ENCODE measurements around the gene LMNTD1. TPM values are rescaled to one million over a fixed set of nuclear protein-coding genes. Genes with fewer than 3 reads are reported as not detected.

The LMNTD1 gene
- total and polyA plus RNA-seq, 10 of the 15 experiments (the other 5 are each of a cell fraction or from before 2014, with no cell fraction given): not detected

DNA sequence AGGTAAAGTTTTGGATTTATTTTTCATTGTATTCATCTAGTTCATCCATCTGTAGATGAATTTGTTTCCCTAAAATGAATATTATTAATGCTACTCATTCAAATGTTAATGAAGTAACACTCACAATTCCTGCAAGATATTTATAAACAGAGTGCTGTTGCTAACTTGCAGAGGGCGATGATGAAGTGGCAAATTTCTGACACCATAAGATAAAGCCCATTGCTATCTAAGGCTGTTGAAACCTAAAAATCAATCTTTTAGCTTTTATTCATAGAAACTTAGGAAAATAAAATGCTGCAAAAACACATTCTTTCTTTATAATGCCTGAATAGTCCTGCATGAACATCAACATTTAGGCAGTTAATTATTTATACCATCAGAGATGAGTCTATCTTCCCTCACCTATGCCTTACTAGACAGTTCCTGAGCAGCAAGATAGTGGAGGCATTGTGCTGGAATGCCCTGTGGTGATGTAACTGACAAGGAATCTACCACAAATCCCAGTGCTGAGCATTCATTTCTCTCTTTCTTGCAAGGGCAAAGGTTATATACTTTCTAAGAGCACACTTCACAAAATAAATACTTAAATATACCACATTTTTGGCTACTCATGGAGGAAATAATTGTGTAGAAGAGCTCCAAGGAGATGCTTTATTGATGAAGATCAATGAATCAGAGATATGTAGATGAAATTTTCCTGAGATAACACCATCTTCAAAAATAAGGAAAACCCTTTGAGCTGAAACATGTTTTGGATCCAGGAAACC is 57.6 kb downstream of the LMNTD1 start (continued):
- TF ChIP-seq, protein P1, sequence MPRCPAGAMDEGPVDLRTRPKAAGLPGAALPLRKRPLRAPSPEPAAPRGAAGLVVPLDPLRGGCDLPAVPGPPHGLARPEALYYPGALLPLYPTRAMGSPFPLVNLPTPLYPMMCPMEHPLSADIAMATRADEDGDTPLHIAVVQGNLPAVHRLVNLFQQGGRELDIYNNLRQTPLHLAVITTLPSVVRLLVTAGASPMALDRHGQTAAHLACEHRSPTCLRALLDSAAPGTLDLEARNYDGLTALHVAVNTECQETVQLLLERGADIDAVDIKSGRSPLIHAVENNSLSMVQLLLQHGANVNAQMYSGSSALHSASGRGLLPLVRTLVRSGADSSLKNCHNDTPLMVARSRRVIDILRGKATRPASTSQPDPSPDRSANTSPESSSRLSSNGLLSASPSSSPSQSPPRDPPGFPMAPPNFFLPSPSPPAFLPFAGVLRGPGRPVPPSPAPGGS (IDR thresholded peaks at IDR 0.05; ENCODE audit: borderline replicate concordance, insufficient read depth, low read depth, low read length, poor library complexity, severe bottlenecking): no peak
- no peak for TF ChIP-seq SMAD1 (IDR thresholded peaks at IDR 0.05; ENCODE audit: low read depth, partially characterized antibody)
- no peak for TF ChIP-seq SIX5 (IDR thresholded peaks at IDR 0.05; ENCODE audit: low read depth, low read length, severe bottlenecking)
- TF ChIP-seq BCL11A (IDR thresholded peaks at IDR 0.05; ENCODE audit: low read depth, low read length): no peak
- TF ChIP-seq SREBF1 (IDR thresholded peaks at IDR 0.05; ENCODE audit: low read length): no peak

DNA sequence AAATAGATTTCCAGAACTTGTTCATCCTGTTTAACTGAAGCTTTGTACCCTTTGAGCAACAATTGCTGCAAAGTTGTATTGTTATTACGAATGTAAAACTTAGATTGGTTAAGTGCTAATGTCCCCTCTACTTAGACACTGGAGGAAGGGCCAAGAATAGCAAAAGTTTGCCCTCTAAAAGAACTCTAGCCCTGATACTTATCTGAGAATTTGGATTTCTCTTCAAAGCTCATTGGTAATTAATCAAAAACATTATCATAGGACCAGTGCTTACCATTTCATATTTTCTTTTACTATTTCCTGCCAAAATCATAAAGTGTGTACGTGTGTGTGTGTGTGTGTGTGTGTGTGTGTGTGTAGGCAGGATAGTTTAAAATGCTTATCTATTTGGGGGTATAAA is 58.2 kb downstream of the LMNTD1 start:
- in situ Hi-C loops (cut with MboI): no loop called here
- H3K27me3 ChIP-seq (replicated peaks in 1 of 2; ENCODE audit: control insufficient read depth in 2 of 2, insufficient read depth in 2 of 2, low read length in 1 of 2): no peaks in the 10 kb centered on the region; a peak in 1 of 4 replicates
- no peak overlapping the region for H3K4me3 ChIP-seq
- ATAC-seq (no peak), DNase-seq (ENCODE audit: low read depth, low spot score) (no peak), FAIRE-seq (peak; percentile 41)
- H3K9ac ChIP-seq (ENCODE audit: control insufficient read depth, insufficient read depth, low read length): no peak overlapping the region
- no peak overlapping the region for H3K27ac ChIP-seq (ENCODE audit: control insufficient read depth, insufficient read depth)
- TF ChIP-seq EED (IDR thresholded peaks at IDR 0.05; ENCODE audit: low read depth) (no peak), ETV6 (conservative IDR thresholded peaks at IDR 0.05 in 1 of 2, IDR thresholded peaks at IDR 0.05 in 1 of 2; ENCODE audit: borderline replicate concordance in 1 of 2, low read depth in 1 of 2) (no peak), SMAD1 (IDR thresholded peaks at IDR 0.05; ENCODE audit: low read depth, partially characterized antibody) (no peak), MYB (IDR thresholded peaks at IDR 0.05; ENCODE audit: borderline replicate concordance, low read depth, low read length) (no peak)
- RAD21 ChIA-PET (ENCODE audit: unreplicated experiment): no interaction called here
- H3K36me3 ChIP-seq (ENCODE audit: control insufficient read depth in 2 of 2, insufficient read depth in 2 of 2, low read length in 1 of 2): no peaks in the 10 kb centered on the region
- H3K4me1 ChIP-seq (ENCODE audit: control insufficient read depth, insufficient read depth, low read length): no peaks in the 10 kb centered on the region
- intact Hi-C loops (cut with micrococcal nuclease; ENCODE audit: unreplicated experiment): no loop called here
- H2AFZ ChIP-seq (ENCODE audit: control insufficient read depth, low read depth, low read length): no peak overlapping the region
- H4K20me1 ChIP-seq (ENCODE audit: control insufficient read depth, insufficient read depth): no peaks in the 10 kb centered on the region
- H3K79me2 ChIP-seq (ENCODE audit: control insufficient read depth, insufficient read depth, low read length): no peaks in the 10 kb centered on the region
- 0% methylated on average over 2 of the region's 2 CpGs for WGBS (ENCODE audit: insufficient coverage, insufficient replicate concordance, low lambda C conversion rate, missing lambda C conversion rate)
- POLR2A ChIA-PET: no interaction called here
- H3K9me3 ChIP-seq (replicated peaks; ENCODE audit: control insufficient read depth, insufficient read depth, low read length): no peaks in the 10 kb centered on the region
- no peak overlapping the region for H3K4me2 ChIP-seq (ENCODE audit: control insufficient read depth, insufficient read depth)
- no TSS peak for BruUV-seq (replicated peaks)
- SMC1A ChIA-PET (ENCODE audit: uncharacterized antibody, unreplicated experiment): interaction anchor here (1.3 kb wide), 1 partner anchor 22 kb away, joined by 4 read pairs; no protein-coding TSS in a partner anchor
- CTCF ChIA-PET: no interaction called here

Measured in GM12878 (cell line).